ENCODE results near the gene YWHAQ. TPM values are rescaled to one million over a fixed set of nuclear protein-coding genes. Genes with fewer than 3 reads are reported as not detected.

The YWHAQ gene
- total and polyA plus RNA-seq, 7 donors = 179 to 273 (median 216) TPM

GRCh38 chr2:9661261-9661660, 30.5 kb upstream of the YWHAQ start:
- no peak overlapping the region for H3K27ac ChIP-seq
- intact Hi-C loops (cut with DNase I) = no loop called here
- 69 to 77% methylated on average over 8 of the region's 8 CpGs for WGBS, 2 donors
- no peak for DNase-seq
- no peaks in the 10 kb centered on the region for H3K4me1 ChIP-seq
- no peaks in the 10 kb centered on the region for H3K9me3 ChIP-seq
- no peak for TF ChIP-seq POLR2AphosphoS5 (IDR thresholded peaks at IDR 0.05)
- no peak for TF ChIP-seq EP300 (IDR thresholded peaks at IDR 0.05)
- no peak for TF ChIP-seq POLR2A (IDR thresholded peaks at IDR 0.05)
- no peaks in the 10 kb centered on the region for H3K27me3 ChIP-seq
- no peak overlapping the region for H3K4me3 ChIP-seq
- no peaks in the 10 kb centered on the region for H3K36me3 ChIP-seq

DNA sequence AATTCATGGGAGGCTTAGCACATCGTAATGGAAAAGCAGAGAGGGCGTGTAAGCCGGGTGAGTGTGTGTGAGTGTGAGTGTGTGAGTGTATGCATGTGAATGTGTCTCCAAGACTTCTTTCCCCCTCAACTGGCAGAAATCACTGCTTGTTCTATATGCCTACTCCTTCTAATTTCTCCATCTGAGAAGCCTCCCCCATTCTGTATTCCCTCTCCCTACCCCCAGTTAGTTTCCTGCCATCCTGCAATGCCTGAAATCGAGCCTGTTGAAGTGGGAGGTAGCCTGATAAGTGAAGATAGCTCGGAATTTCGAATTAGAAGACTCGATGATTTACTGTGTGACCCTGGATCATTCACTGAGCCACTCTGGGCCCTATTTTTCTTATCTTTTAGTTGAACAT, 30.0 kb upstream of the YWHAQ start:
- H3K27me3 ChIP-seq = no peaks in the 10 kb centered on the region
- TF ChIP-seq EP300 (IDR thresholded peaks at IDR 0.05) = no peak
- no peak for TF ChIP-seq POLR2AphosphoS5 (IDR thresholded peaks at IDR 0.05)
- no peak for TF ChIP-seq POLR2A (IDR thresholded peaks at IDR 0.05)
- no peak for TF ChIP-seq CTCF (IDR thresholded peaks at IDR 0.05)
- H3K4me1 ChIP-seq = no peaks in the 10 kb centered on the region
- 78 to 91% methylated on average over 7 of the region's 7 CpGs for WGBS, 2 donors
- H3K9me3 ChIP-seq = no peaks in the 10 kb centered on the region
- H3K4me3 ChIP-seq = no peak overlapping the region
- no peaks in the 10 kb centered on the region for H3K36me3 ChIP-seq
- intact Hi-C loops (cut with DNase I) = no loop called here
- no peak overlapping the region for H3K27ac ChIP-seq
- DNase-seq = no peak

DNA sequence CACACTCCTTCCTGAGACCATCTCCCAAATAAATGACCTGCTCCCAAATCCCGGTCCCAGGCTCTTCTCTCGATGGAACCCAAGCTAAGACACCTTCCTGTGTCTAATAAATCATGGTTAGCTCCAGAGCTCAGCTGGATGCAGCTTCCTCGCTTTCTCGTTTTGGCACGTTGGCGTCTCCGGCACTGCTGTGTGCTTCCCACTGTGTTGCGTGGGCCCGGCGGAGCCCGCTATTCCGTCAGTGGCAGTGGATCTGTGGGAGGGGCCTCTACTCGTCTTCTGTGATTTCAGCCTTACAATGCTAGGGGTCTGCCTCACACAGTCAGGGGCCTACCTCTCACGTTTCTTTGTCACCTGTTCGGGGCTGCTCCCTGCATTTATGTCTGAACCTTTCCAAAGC, 29.4 kb upstream of the YWHAQ start:
- Histone ChIP-seq H3K36me3 (no peaks in the 10 kb centered on the region), H3K9me3 (no peaks in the 10 kb centered on the region), H3K27me3 (no peaks in the 10 kb centered on the region), H3K27ac (no peak overlapping the region), H3K4me3 (no peak overlapping the region), H3K4me1 (no peaks in the 10 kb centered on the region)
- WGBS, 2 donors = 90 to 93% methylated on average over 15 of the region's 15 CpGs
- intact Hi-C loops (cut with DNase I) = no loop called here
- no peak for DNase-seq
- TF ChIP-seq CTCF (IDR thresholded peaks at IDR 0.05) (no peak), POLR2A (IDR thresholded peaks at IDR 0.05) (no peak), POLR2AphosphoS5 (IDR thresholded peaks at IDR 0.05) (no peak), EP300 (IDR thresholded peaks at IDR 0.05) (no peak)

GRCh38 chr2:9658972-9659371, 28.2 kb upstream of the YWHAQ start:
- no peaks in the 10 kb centered on the region for H3K27me3 ChIP-seq
- intact Hi-C loops (cut with DNase I) = no loop called here
- no peak overlapping the region for H3K4me3 ChIP-seq
- H3K36me3 ChIP-seq = no peaks in the 10 kb centered on the region
- DNase-seq = no peak
- peak overlapping the region in 1 of 4 donors; percentile 26 for H3K27ac ChIP-seq
- H3K4me1 ChIP-seq = no peaks in the 10 kb centered on the region
- 82 to 86% methylated on average over 9 of the region's 9 CpGs for WGBS, 2 donors
- H3K9me3 ChIP-seq = no peaks in the 10 kb centered on the region
- TF ChIP-seq CTCF (IDR thresholded peaks at IDR 0.05) (no peak), POLR2AphosphoS5 (IDR thresholded peaks at IDR 0.05) (no peak), POLR2A (IDR thresholded peaks at IDR 0.05) (no peak), EP300 (IDR thresholded peaks at IDR 0.05) (no peak)

DNA sequence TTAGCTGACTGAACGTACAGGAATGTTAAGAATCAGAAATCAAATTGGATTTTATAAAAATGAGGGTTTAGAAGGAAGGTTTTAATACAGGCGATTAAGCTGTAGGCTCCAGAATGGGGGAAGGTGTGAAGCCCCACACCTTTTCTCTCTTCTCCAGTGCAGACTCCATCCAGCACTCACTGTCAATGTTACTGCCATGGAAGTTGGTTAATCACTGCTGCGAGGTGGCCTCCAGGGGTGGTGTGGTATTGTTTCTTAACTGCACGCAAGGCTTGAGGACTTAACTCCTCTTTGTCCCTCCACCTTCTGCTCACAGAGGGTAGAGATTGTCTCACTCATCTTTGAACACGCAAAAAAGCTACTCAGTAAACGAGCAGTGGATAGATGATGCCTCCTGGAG, 26.9 kb upstream of the YWHAQ start:
- DNase-seq = no peak
- H3K27ac ChIP-seq = no peak overlapping the region
- intact Hi-C loops (cut with DNase I) = no loop called here
- H3K27me3 ChIP-seq = no peaks in the 10 kb centered on the region
- no peaks in the 10 kb centered on the region for H3K36me3 ChIP-seq
- H3K4me3 ChIP-seq = no peak overlapping the region
- no peaks in the 10 kb centered on the region for H3K4me1 ChIP-seq
- WGBS, 2 donors = 83 to 87% methylated on average over 6 of the region's 6 CpGs
- no peak for TF ChIP-seq POLR2A (IDR thresholded peaks at IDR 0.05)
- no peak for TF ChIP-seq CTCF (IDR thresholded peaks at IDR 0.05)
- TF ChIP-seq EP300 (IDR thresholded peaks at IDR 0.05) = no peak
- no peak for TF ChIP-seq POLR2AphosphoS5 (IDR thresholded peaks at IDR 0.05)
- no peaks in the 10 kb centered on the region for H3K9me3 ChIP-seq
